DOHH2 (cell line): ENCODE results near the gene SLC2A4.

Source experiments
- CTCF ChIP-seq: fragments of 200-600 bp; sonication (generic); IDR thresholded peaks from one replicate; pipeline ENCODE4 v1.5.1; 2014; ENCODE audit warnings: antibody characterized with exemption, mild to moderate bottlenecking, low read depth, low read length; ENCODE audit not compliant: poor library complexity, severe bottlenecking
- EZH2phosphoT487 ChIP-seq: fragments of 200-600 bp; sonication (generic); IDR thresholded peaks from 2 replicates; pipeline ENCODE4 v1.6.1; 2017; ENCODE audit warnings: borderline replicate concordance, mild to moderate bottlenecking, antibody characterized with exemption, low read length, moderate library complexity, mixed read lengths

DNA sequence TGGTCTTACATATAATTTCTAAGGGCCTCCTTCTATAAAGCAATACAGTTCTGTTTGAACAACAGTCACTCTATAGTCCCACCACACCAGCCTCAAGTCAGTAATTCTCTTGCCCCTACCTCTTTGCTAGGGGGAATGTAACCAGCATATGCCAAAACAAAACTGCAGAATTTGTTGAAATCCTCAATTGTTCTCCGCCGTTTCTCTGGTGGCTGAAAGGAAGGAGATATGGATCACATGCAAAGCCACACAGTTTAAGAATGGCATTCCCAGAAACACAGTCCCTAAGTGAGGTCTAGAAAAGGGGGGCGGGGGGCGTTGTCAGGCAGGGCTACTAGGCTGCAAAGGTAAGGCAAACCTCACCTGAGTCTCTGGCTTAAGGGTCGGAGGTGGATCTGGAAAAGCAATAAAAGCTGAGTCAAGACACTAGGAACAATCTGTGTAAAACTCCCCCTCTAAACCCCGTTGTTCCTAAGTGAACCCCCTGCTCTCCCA lies 44.2 kb upstream of the SLC2A4 start:
- no peak for TF ChIP-seq CTCF
- no peak for TF ChIP-seq EZH2phosphoT487
